Thyroid gland (tissue), 4 donors: ENCODE results near the gene RNFT2.

Experiments
- POLR2A ChIP-seq, 2 donors: fragments of 450-650 bp; IDR thresholded peaks; one replicate each; pipeline ENCODE4 v1.6.1; 2017; ENCODE audit warnings: antibody characterized with exemption in 2 of 2, mild to moderate bottlenecking in 2 of 2, moderate library complexity in 1 of 2
- TF ChIP-seq, protein P1 (sequence below), 6 experiments: fragments of 200-600 bp in 3 of 6; fragments of 450-650 bp in 3 of 6; sonication (generic) in 3 of 6; IDR thresholded peaks; one replicate each; pipeline ENCODE4 v1.5.1; 2016 to 2019; ENCODE audit warnings: antibody characterized with exemption in 6 of 6, mild to moderate bottlenecking in 2 of 6, inconsistent platforms in 1 of 6, moderate library complexity in 1 of 6

DNA sequence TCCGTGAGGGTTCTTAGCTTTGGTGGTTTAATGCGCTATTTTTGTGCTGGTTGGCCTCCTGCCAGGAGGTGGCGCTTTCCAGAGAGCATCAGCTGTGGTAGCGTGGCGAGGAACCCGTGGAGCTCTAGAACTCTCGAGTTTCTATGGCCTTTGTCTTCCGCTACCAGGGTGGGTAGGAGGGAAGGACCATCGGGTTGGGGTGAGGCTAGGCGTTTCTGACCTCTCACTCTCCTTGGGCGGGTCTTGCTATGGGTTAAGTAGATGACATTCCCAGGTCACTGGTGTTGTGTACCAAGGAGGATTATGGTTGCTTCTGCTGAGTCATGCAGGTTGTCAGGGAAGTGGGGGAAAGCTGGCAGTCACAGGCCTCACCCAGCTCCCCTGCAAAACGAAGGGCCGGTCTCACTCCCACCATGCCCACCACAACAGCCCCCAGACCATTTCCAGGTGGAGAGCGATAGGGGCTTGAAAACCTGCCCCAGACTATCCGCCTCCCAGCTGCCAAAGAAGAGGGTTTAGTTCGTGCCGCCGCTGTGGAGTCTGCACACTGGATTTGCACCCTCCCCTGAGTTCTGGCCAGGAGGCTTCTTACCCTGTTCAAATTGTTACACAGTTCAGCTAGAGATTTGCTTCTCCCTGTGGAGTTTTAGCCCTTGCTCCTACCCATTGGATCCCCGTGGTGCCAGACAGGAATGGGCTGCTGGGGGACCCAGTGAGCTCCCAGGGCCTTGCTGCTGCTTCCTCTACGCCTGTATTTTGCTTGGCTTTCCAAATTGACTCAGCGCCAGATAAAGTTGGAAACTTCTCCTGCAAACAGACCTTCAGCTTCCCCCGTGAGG is 21.9 kb downstream of the RNFT2 start:
- TF ChIP-seq, protein P1, sequence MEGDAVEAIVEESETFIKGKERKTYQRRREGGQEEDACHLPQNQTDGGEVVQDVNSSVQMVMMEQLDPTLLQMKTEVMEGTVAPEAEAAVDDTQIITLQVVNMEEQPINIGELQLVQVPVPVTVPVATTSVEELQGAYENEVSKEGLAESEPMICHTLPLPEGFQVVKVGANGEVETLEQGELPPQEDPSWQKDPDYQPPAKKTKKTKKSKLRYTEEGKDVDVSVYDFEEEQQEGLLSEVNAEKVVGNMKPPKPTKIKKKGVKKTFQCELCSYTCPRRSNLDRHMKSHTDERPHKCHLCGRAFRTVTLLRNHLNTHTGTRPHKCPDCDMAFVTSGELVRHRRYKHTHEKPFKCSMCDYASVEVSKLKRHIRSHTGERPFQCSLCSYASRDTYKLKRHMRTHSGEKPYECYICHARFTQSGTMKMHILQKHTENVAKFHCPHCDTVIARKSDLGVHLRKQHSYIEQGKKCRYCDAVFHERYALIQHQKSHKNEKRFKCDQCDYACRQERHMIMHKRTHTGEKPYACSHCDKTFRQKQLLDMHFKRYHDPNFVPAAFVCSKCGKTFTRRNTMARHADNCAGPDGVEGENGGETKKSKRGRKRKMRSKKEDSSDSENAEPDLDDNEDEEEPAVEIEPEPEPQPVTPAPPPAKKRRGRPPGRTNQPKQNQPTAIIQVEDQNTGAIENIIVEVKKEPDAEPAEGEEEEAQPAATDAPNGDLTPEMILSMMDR (IDR thresholded peaks at IDR 0.05), result no peak
- no peak for TF ChIP-seq POLR2A (IDR thresholded peaks at IDR 0.05)
